Measurements from ENCODE around the gene GCAT. TPM values are rescaled to one million over a fixed set of nuclear protein-coding genes. Genes with fewer than 3 reads are reported as not detected.

Gene GCAT
- total and polyA plus RNA-seq, 2 of the 13 experiments (the other 11 are each of a cell fraction or from before 2014, with no cell fraction given), result 28.0 to 50.3 TPM

DNA sequence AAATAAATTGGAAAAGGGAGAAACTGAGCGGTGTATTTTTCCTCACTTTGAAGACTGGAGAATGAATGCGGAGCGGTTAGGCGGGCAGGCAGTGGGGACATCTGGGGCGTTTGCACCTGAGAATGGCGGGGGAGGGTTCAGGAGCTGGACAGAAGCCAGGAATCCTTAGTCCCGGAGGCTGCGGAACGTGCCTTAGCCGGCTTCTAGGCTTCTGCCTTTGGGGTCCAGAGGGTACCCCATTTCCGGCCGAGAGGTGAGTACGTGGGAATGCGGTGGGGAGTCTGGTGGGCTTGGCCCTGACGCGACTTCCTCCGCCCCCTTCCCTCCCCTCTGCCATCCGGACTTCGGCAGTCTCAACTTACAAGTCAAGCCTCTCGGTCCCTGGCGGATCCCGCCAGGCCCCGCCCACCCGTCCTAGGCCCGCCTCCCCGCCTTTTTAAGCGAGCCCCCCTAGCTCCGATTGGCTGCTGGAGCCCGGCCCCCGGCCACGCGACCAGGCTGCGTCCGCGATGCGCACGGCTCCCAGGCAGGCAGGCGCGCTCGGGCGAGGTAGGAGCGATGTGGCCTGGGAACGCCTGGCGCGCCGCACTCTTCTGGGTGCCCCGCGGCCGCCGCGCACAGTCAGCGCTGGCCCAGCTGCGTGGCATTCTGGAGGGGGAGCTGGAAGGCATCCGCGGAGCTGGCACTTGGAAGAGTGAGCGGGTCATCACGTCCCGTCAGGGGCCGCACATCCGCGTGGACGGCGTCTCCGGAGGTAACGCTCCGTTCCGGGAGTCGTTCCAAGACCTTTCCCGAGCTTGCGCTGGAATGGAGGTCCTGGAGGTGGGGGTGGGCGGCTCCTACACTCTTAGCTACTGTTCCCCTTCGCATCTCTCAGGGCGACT is at the start of gene GCAT (continued):
- TF ChIP-seq, protein P1, sequence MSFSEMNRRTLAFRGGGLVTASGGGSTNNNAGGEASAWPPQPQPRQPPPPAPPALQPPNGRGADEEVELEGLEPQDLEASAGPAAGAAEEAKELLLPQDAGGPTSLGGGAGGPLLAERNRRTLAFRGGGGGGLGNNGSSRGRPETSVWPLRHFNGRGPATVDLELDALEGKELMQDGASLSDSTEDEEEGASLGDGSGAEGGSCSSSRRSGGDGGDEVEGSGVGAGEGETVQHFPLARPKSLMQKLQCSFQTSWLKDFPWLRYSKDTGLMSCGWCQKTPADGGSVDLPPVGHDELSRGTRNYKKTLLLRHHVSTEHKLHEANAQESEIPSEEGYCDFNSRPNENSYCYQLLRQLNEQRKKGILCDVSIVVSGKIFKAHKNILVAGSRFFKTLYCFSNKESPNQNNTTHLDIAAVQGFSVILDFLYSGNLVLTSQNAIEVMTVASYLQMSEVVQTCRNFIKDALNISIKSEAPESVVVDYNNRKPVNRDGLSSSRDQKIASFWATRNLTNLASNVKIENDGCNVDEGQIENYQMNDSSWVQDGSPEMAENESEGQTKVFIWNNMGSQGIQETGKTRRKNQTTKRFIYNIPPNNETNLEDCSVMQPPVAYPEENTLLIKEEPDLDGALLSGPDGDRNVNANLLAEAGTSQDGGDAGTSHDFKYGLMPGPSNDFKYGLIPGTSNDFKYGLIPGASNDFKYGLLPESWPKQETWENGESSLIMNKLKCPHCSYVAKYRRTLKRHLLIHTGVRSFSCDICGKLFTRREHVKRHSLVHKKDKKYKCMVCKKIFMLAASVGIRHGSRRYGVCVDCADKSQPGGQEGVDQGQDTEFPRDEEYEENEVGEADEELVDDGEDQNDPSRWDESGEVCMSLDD (CRISPR knock-in tag; IDR thresholded peaks at IDR 0.05; ENCODE audit: borderline replicate concordance), result peak; percentile 99
- no peak for TF ChIP-seq THYN1 (CRISPR knock-in tag; IDR thresholded peaks at IDR 0.05; ENCODE audit: borderline replicate concordance, low read depth)
- TF ChIP-seq, protein P2, sequence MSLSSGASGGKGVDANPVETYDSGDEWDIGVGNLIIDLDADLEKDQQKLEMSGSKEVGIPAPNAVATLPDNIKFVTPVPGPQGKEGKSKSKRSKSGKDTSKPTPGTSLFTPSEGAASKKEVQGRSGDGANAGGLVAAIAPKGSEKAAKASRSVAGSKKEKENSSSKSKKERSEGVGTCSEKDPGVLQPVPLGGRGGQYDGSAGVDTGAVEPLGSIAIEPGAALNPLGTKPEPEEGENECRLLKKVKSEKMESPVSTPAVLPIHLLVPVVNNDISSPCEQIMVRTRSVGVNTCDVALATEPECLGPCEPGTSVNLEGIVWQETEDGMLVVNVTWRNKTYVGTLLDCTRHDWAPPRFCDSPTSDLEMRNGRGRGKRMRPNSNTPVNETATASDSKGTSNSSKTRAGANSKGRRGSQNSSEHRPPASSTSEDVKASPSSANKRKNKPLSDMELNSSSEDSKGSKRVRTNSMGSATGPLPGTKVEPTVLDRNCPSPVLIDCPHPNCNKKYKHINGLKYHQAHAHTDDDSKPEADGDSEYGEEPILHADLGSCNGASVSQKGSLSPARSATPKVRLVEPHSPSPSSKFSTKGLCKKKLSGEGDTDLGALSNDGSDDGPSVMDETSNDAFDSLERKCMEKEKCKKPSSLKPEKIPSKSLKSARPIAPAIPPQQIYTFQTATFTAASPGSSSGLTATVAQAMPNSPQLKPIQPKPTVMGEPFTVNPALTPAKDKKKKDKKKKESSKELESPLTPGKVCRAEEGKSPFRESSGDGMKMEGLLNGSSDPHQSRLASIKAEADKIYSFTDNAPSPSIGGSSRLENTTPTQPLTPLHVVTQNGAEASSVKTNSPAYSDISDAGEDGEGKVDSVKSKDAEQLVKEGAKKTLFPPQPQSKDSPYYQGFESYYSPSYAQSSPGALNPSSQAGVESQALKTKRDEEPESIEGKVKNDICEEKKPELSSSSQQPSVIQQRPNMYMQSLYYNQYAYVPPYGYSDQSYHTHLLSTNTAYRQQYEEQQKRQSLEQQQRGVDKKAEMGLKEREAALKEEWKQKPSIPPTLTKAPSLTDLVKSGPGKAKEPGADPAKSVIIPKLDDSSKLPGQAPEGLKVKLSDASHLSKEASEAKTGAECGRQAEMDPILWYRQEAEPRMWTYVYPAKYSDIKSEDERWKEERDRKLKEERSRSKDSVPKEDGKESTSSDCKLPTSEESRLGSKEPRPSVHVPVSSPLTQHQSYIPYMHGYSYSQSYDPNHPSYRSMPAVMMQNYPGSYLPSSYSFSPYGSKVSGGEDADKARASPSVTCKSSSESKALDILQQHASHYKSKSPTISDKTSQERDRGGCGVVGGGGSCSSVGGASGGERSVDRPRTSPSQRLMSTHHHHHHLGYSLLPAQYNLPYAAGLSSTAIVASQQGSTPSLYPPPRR (CRISPR knock-in tag; IDR thresholded peaks at IDR 0.05; ENCODE audit: borderline replicate concordance), result peak; percentile 6; the same call in 1 of the 2 replicates
- TF ChIP-seq, protein P3, sequence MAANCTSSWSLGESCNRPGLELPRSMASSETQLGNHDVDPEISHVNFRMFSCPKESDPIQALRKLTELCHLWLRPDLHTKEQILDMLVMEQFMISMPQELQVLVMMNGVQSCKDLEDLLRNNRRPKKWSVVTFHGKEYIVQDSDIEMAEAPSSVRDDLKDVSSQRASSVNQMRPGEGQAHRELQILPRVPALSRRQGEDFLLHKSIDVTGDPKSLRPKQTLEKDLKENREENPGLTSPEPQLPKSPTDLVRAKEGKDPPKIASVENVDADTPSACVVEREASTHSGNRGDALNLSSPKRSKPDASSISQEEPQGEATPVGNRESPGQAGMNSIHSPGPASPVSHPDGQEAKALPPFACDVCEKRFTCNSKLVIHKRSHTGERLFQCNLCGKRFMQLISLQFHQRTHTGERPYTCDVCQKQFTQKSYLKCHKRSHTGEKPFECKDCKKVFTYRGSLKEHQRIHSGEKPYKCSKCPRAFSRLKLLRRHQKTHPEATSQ (CRISPR knock-in tag; IDR thresholded peaks at IDR 0.05; ENCODE audit: borderline replicate concordance), result no peak
- no peak for TF ChIP-seq JARID2 (CRISPR knock-in tag; IDR thresholded peaks at IDR 0.05; ENCODE audit: insufficient replicate concordance)
- TF ChIP-seq, protein P4, sequence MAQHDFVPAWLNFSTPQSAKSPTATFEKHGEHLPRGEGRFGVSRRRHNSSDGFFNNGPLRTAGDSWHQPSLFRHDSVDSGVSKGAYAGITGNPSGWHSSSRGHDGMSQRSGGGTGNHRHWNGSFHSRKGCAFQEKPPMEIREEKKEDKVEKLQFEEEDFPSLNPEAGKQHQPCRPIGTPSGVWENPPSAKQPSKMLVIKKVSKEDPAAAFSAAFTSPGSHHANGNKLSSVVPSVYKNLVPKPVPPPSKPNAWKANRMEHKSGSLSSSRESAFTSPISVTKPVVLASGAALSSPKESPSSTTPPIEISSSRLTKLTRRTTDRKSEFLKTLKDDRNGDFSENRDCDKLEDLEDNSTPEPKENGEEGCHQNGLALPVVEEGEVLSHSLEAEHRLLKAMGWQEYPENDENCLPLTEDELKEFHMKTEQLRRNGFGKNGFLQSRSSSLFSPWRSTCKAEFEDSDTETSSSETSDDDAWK (CRISPR knock-in tag; IDR thresholded peaks at IDR 0.05), result no peak
- no peak for TF ChIP-seq TCF12 (IDR thresholded peaks at IDR 0.05)
- no peak for TF ChIP-seq TCF12 (CRISPR knock-in tag; IDR thresholded peaks at IDR 0.05)
- TF ChIP-seq ZNF530 (CRISPR knock-in tag; IDR thresholded peaks at IDR 0.05; ENCODE audit: low read depth), result no peak
- TF ChIP-seq SMAD3 (CRISPR knock-in tag; IDR thresholded peaks at IDR 0.05), result no peak
- no peak; the same call in 1 of the 2 replicates for TF ChIP-seq ELF3 (CRISPR knock-in tag; IDR thresholded peaks at IDR 0.05)
- no peak for TF ChIP-seq MIER3 (CRISPR knock-in tag; IDR thresholded peaks at IDR 0.05; ENCODE audit: borderline replicate concordance)
- 0 out of 2 replicates have a peak, but pooled peaks have one; percentile 62 for TF ChIP-seq DNMT3B (CRISPR knock-in tag; conservative IDR thresholded peaks at IDR 0.05)
- TF ChIP-seq ZNF30 (CRISPR knock-in tag; IDR thresholded peaks at IDR 0.05), result no peak
- TF ChIP-seq, protein P5, sequence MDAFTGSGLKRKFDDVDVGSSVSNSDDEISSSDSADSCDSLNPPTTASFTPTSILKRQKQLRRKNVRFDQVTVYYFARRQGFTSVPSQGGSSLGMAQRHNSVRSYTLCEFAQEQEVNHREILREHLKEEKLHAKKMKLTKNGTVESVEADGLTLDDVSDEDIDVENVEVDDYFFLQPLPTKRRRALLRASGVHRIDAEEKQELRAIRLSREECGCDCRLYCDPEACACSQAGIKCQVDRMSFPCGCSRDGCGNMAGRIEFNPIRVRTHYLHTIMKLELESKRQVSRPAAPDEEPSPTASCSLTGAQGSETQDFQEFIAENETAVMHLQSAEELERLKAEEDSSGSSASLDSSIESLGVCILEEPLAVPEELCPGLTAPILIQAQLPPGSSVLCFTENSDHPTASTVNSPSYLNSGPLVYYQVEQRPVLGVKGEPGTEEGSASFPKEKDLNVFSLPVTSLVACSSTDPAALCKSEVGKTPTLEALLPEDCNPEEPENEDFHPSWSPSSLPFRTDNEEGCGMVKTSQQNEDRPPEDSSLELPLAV (CRISPR knock-in tag; conservative IDR thresholded peaks at IDR 0.05; ENCODE audit: low read depth), result no peak
- peak; percentile 71 for TF ChIP-seq POLR2AphosphoS5 (IDR thresholded peaks at IDR 0.05; ENCODE audit: low read depth, low read length)
